LoVo (cell line): ENCODE data around the gene HPCAL4.

Experiments
- DNase-seq: peaks from one replicate; pipeline ENCODE4 v3.0.0-alpha.2; 2016; ENCODE audit warnings: low spot score

HPCAL4 gene

GRCh38 chr1:39701049-39701439 is 9.8 kb upstream of the HPCAL4 start:
- no peak for DNase-seq

- no peak for DNase-seq
Observed at GRCh38 chr1:39700348-39700747, 9.1 kb upstream of the HPCAL4 start.

GRCh38 chr1:39699419-39699818 is 8.2 kb upstream of the HPCAL4 start:
- no peak for DNase-seq

- no peak for DNase-seq
Observed at GRCh38 chr1:39698568-39698967, 7.3 kb upstream of the HPCAL4 start.

- no peak for DNase-seq
Observed at GRCh38 chr1:39696448-39696847, 5.2 kb upstream of the HPCAL4 start.

GRCh38 chr1:39695016-39695415 is 3.8 kb upstream of the HPCAL4 start:
- DNase-seq: no peak

- no peak for DNase-seq
Observed at GRCh38 chr1:39694026-39694425, 2.8 kb upstream of the HPCAL4 start.

- no peak for DNase-seq
Observed at GRCh38 chr1:39692152-39693074, 1.2 kb upstream of the HPCAL4 start.

- no peak for DNase-seq
Observed at GRCh38 chr1:39690794-39691382, 345 bp downstream of the HPCAL4 start.

- DNase-seq: no peak
Observed at GRCh38 chr1:39690225-39690624, 1.0 kb downstream of the HPCAL4 start.

- no peak for DNase-seq
Observed at GRCh38 chr1:39689635-39690034, 1.6 kb downstream of the HPCAL4 start.

- DNase-seq: no peak
Observed at GRCh38 chr1:39689214-39689613, 2.0 kb downstream of the HPCAL4 start.

- DNase-seq: no peak
Observed at GRCh38 chr1:39688706-39689105, 2.5 kb downstream of the HPCAL4 start.

GRCh38 chr1:39687243-39687642 is 4.0 kb downstream of the HPCAL4 start:
- no peak for DNase-seq

- no peak for DNase-seq
Observed at GRCh38 chr1:39685071-39685470, 6.2 kb downstream of the HPCAL4 start.

GRCh38 chr1:39684313-39684664 is 6.9 kb downstream of the HPCAL4 start:
- no peak for DNase-seq

GRCh38 chr1:39683591-39684312 is 7.5 kb downstream of the HPCAL4 start:
- no peak for DNase-seq

- DNase-seq: no peak
Observed at GRCh38 chr1:39681999-39682398, 9.2 kb downstream of the HPCAL4 start.

- no peak for DNase-seq
Observed at GRCh38 chr1:39681294-39681693, 9.9 kb downstream of the HPCAL4 start.

- DNase-seq: no peak
Observed at GRCh38 chr1:39680751-39681150, 10.5 kb downstream of the HPCAL4 start.

GRCh38 chr1:39679821-39680220 is 11.4 kb downstream of the HPCAL4 start:
- no peak for DNase-seq

- no peak for DNase-seq
Observed at GRCh38 chr1:39678889-39679288, 12.3 kb downstream of the HPCAL4 start.

- DNase-seq: no peak
Observed at GRCh38 chr1:39677645-39678044, 13.6 kb downstream of the HPCAL4 start.
